ENCODE data around the gene CTDSP2. TPM values are rescaled to one million over a fixed set of nuclear protein-coding genes. Genes with fewer than 3 reads are reported as not detected.

The CTDSP2 gene
- total and polyA plus RNA-seq, 2 donors (not counting 3 experiments of a cell fraction or from before 2014, with no cell fraction given): 142 to 146 TPM

- ChIA-PET POLR2A (no interaction called here), CTCF (interaction anchor here (0.7 to 1.5 kb wide), 2 partner anchors 16 to 48 kb away, joined by 3 to 5 read pairs; no protein-coding TSS in a partner anchor)
- no TSS peak for BruUV-seq (replicated peaks)
- Histone ChIP-seq H3K27ac (ENCODE audit: insufficient read depth, low read depth, low read length) (no peak overlapping the region), H3K4me3 (replicated peaks in 1 of 3; ENCODE audit: insufficient read depth in 1 of 3, low read depth in 1 of 3, low read length in 3 of 3) (no peak overlapping the region), H3K4me2 (ENCODE audit: insufficient read depth, low read length) (no peak overlapping the region), H3K79me2 (ENCODE audit: control insufficient read depth, insufficient read depth, low read length) (peaks cover 22% of the 10 kb centered on the region), H2AFZ (ENCODE audit: low read depth, low read length) (no peak overlapping the region), H3K9me1 (replicated peaks; ENCODE audit: control insufficient read depth, extremely low read depth, insufficient read depth, low read length) (no peaks in the 10 kb centered on the region), H4K20me1 (replicated peaks; ENCODE audit: control insufficient read depth, extremely low read depth, insufficient read depth, low read length) (no peaks in the 10 kb centered on the region), H3K4me1 (ENCODE audit: control insufficient read depth, extremely low read depth, insufficient read depth, low read length) (peaks cover 9% of the 10 kb centered on the region), H3K9ac (replicated peaks; ENCODE audit: extremely low read depth, insufficient read depth, low read length) (no peak overlapping the region), H3K27me3 (ENCODE audit: control insufficient read depth in 2 of 2, insufficient read depth in 2 of 2, low read length in 2 of 2) (peaks cover 17 to 25% of the 10 kb centered on the region in 2 experiments), H3K36me3 (ENCODE audit: control insufficient read depth in 2 of 2, extremely low read depth in 1 of 2, insufficient read depth in 2 of 2, low read length in 2 of 2) (no peaks in the 10 kb centered on the region), H3K9me3 (replicated peaks; ENCODE audit: control insufficient read depth, insufficient read depth, low read length) (no peaks in the 10 kb centered on the region)
- FAIRE-seq (no peak), DNase-seq (ENCODE audit: low read depth, low spot score) (no peak)
- intact Hi-C loops (cut with micrococcal nuclease): no loop called here
- dilution Hi-C loops (cut with MboI; ENCODE audit: extremely low pct_ligation_motif_present, low sequenced_read_pairs): no loop called here
- TF ChIP-seq FOS (IDR thresholded peaks at IDR 0.05; ENCODE audit: borderline replicate concordance, insufficient read depth, low read length): no peak
- TF ChIP-seq GATA2 (IDR thresholded peaks at IDR 0.05; ENCODE audit: insufficient read depth, insufficient read length, low read depth, low read length): no peak
- TF ChIP-seq CTCF (IDR thresholded peaks at IDR 0.05; ENCODE audit: extremely low read depth in 1 of 2, insufficient read depth in 1 of 2, low read depth in 1 of 2, low read length in 2 of 2): no peak
- no peak for TF ChIP-seq EZH2 (IDR thresholded peaks at IDR 0.05; ENCODE audit: borderline replicate concordance, low read depth, low read length, severe bottlenecking)
- no peak for TF ChIP-seq MAX (IDR thresholded peaks at IDR 0.05; ENCODE audit: insufficient read depth, insufficient read length)
- TF ChIP-seq POLR2AphosphoS5 (IDR thresholded peaks at IDR 0.05; ENCODE audit: insufficient read depth, low read depth, low read length): no peak
- no peak for TF ChIP-seq JUN (IDR thresholded peaks at IDR 0.05; ENCODE audit: borderline replicate concordance, insufficient read depth, insufficient read length, low read depth)
- TF ChIP-seq MYC (IDR thresholded peaks at IDR 0.05; ENCODE audit: low read depth, low read length): no peak
- TF ChIP-seq POLR2A (IDR thresholded peaks at IDR 0.05; ENCODE audit: low read depth, low read length): no peak
Measured at GRCh38 chr12:57849035-57849434, 2.5 kb upstream of the CTDSP2 start.
